NCI-H187 (cell line): ENCODE measurements around the gene FNDC3B.
"Not testable (repeated sequence)": the region's sequence is repeated elsewhere in the genome, so short reads cannot be mapped to it uniquely, and the experiment has no call there.

Source experiments
- DNase-seq, 2 experiments: peaks; one replicate each; lab custom pipeline; 2025; lab: John Stamatoyannopoulos, UW

Gene FNDC3B

GRCh38 chr3:172039436-172040077 is at the start of gene FNDC3B:
Gene FNDC3B, plus strand, starts transcription at chr3:172039578. Its CDS starts 72,902 bp downstream, at chr3:172112480.
- DNase-seq = peak; percentile 71 to 90

GRCh38 chr3:171990239-171990638 is 49.1 kb upstream of the FNDC3B start:
- DNase-seq = not testable (repeated sequence)

GRCh38 chr3:171991166-171991565 is 48.2 kb upstream of the FNDC3B start:
- DNase-seq = no peak

- DNase-seq = no peak
Observed at GRCh38 chr3:171994646-171995428, 44.5 kb upstream of the FNDC3B start.

GRCh38 chr3:171995486-171995885 is 43.9 kb upstream of the FNDC3B start:
- no peak for DNase-seq

- DNase-seq = no peak
Observed at GRCh38 chr3:171996178-171996817, 43.1 kb upstream of the FNDC3B start.

GRCh38 chr3:171998731-171999130 is 40.6 kb upstream of the FNDC3B start:
- not testable (repeated sequence) for DNase-seq

GRCh38 chr3:172001616-172002015 is 37.8 kb upstream of the FNDC3B start:
- not testable (repeated sequence) for DNase-seq

- DNase-seq = no peak
Observed at GRCh38 chr3:172002512-172003078, 36.8 kb upstream of the FNDC3B start.

GRCh38 chr3:172003146-172003545 is 36.2 kb upstream of the FNDC3B start:
- DNase-seq = no peak

- DNase-seq = no peak
Observed at GRCh38 chr3:172007065-172007370, 32.4 kb upstream of the FNDC3B start.

GRCh38 chr3:172009803-172010202 is 29.6 kb upstream of the FNDC3B start:
- DNase-seq = no peak

- no peak for DNase-seq
Observed at GRCh38 chr3:172012775-172013174, 26.6 kb upstream of the FNDC3B start.

GRCh38 chr3:172014145-172014544 is 25.2 kb upstream of the FNDC3B start:
- DNase-seq = no peak

GRCh38 chr3:172018364-172018763 is 21.0 kb upstream of the FNDC3B start:
- no peak for DNase-seq

GRCh38 chr3:172020763-172021162 is 18.6 kb upstream of the FNDC3B start:
- no peak for DNase-seq

GRCh38 chr3:172021164-172021563 is 18.2 kb upstream of the FNDC3B start:
- DNase-seq = no peak

- DNase-seq = no peak
Observed at GRCh38 chr3:172021859-172022258, 17.5 kb upstream of the FNDC3B start.

GRCh38 chr3:172023915-172024314 is 15.5 kb upstream of the FNDC3B start:
- DNase-seq = no peak

GRCh38 chr3:172024679-172025078 is 14.7 kb upstream of the FNDC3B start:
- DNase-seq = no peak

- no peak for DNase-seq
Observed at GRCh38 chr3:172029425-172030098, 9.8 kb upstream of the FNDC3B start.

GRCh38 chr3:172030181-172030580 is 9.2 kb upstream of the FNDC3B start:
- no peak for DNase-seq
